ENCODE results near the gene MKRN2OS.

Gene MKRN2OS

GRCh38 chr3:12516873-12517272 is 28.4 kb downstream of the MKRN2OS start:
- no peak overlapping the region for H3K27ac ChIP-seq
- no peak for TF ChIP-seq CTCF (conservative IDR thresholded peaks at IDR 0.05)
- TF ChIP-seq ZFX (IDR thresholded peaks at IDR 0.05) = no peak

- no peak overlapping the region for H3K27ac ChIP-seq
- TF ChIP-seq ZFX (IDR thresholded peaks at IDR 0.05) (no peak), CTCF (conservative IDR thresholded peaks at IDR 0.05) (no peak)
Observed at GRCh38 chr3:12515631-12516030, 29.7 kb downstream of the MKRN2OS start.

GRCh38 chr3:12513694-12514446 is 31.4 kb downstream of the MKRN2OS start:
- H3K27ac ChIP-seq = no peak overlapping the region
- TF ChIP-seq ZFX (IDR thresholded peaks at IDR 0.05) = no peak

GRCh38 chr3:12512534-12513118 is 32.7 kb downstream of the MKRN2OS start:
- H3K27ac ChIP-seq = no peak overlapping the region
- TF ChIP-seq CTCF (conservative IDR thresholded peaks at IDR 0.05) (no peak), ZFX (IDR thresholded peaks at IDR 0.05) (no peak)

- no peak for TF ChIP-seq CTCF (conservative IDR thresholded peaks at IDR 0.05)
- no peak for TF ChIP-seq ZFX (IDR thresholded peaks at IDR 0.05)
- H3K27ac ChIP-seq = no peak overlapping the region
Observed at GRCh38 chr3:12509466-12509865, 35.8 kb downstream of the MKRN2OS start.

- TF ChIP-seq CTCF (conservative IDR thresholded peaks at IDR 0.05) = no peak
- no peak for TF ChIP-seq ZFX (IDR thresholded peaks at IDR 0.05)
- no peak overlapping the region for H3K27ac ChIP-seq
Observed at GRCh38 chr3:12508291-12508700, 37.0 kb downstream of the MKRN2OS start.

- H3K27ac ChIP-seq = no peak overlapping the region
- TF ChIP-seq CTCF (conservative IDR thresholded peaks at IDR 0.05) (no peak), ZFX (IDR thresholded peaks at IDR 0.05) (no peak)
Observed at GRCh38 chr3:12507591-12508281, 37.6 kb downstream of the MKRN2OS start.

Data from C4-2B (cell line).